Astrocyte (in vitro differentiated cells and primary cell): Measurements from ENCODE around the gene XAF1.

ENCODE experiments used
- EZH2 ChIP-seq: IDR thresholded peaks from 2 replicates; pipeline ENCODE4 v1.6.1; 2012; ENCODE audit warnings: mild to moderate bottlenecking, low read length, inconsistent platforms; ENCODE audit not compliant: insufficient read depth
- TF ChIP-seq, protein P1 (sequence below): IDR thresholded peaks from 2 replicates; pipeline ENCODE4 v1.5.1; 2011; ENCODE audit warnings: low read depth, mild to moderate bottlenecking, inconsistent platforms, low read length, moderate library complexity; ENCODE audit not compliant: insufficient read depth

DNA sequence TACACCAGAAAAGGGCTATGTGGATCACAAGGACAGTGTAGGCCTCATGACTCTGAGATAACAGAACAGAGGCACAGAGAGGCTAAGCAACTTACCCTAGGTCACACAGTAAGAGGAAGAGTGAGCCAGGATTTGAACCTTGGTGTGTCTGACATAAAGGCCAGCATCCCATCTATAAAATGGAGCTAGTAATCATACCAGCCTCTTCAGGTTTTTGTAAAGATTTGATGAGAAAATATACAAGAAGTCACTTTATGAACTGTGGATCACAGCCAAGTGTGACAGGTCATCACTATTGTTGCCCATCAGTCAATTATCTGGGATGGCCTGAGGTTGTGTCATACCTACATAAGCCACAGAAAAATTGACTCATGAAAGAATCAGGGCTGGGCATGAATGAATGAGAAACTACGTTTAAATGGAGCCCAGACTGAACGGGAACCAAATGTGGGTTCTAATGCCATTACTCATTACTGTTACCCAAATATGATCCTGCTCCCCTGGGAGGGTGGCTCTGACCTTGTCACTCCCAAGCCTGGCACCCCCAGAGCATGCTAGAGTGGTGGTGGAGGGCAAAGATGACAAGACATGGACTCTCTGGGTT is 41.1 kb downstream of the XAF1 start:
- TF ChIP-seq, protein P1, sequence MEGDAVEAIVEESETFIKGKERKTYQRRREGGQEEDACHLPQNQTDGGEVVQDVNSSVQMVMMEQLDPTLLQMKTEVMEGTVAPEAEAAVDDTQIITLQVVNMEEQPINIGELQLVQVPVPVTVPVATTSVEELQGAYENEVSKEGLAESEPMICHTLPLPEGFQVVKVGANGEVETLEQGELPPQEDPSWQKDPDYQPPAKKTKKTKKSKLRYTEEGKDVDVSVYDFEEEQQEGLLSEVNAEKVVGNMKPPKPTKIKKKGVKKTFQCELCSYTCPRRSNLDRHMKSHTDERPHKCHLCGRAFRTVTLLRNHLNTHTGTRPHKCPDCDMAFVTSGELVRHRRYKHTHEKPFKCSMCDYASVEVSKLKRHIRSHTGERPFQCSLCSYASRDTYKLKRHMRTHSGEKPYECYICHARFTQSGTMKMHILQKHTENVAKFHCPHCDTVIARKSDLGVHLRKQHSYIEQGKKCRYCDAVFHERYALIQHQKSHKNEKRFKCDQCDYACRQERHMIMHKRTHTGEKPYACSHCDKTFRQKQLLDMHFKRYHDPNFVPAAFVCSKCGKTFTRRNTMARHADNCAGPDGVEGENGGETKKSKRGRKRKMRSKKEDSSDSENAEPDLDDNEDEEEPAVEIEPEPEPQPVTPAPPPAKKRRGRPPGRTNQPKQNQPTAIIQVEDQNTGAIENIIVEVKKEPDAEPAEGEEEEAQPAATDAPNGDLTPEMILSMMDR = no peak
- no peak for TF ChIP-seq EZH2
